SK-N-MC (cell line): ENCODE measurements around the gene PKNOX2.

Source experiments
- EZH2 ChIP-seq: fragments of 200-600 bp; sonication (generic); IDR thresholded peaks from one replicate; pipeline ENCODE4 v1.6.1; 2017; ENCODE audit warnings: antibody characterized with exemption
- FOXP2 ChIP-seq: optimal IDR thresholded peaks from 2 replicates; pipeline ENCODE3; 2011; ENCODE audit warnings: mild to moderate bottlenecking, moderate library complexity; ENCODE audit not compliant: insufficient read depth; ENCODE audit errors: extremely low read length, control extremely low read depth
- POLR2AphosphoS5 ChIP-seq: IDR thresholded peaks from 2 replicates; pipeline ENCODE4 v1.6.1; 2012; ENCODE audit warnings: mild to moderate bottlenecking, low read depth, low read length, borderline replicate concordance

- TF ChIP-seq EZH2 (no peak), POLR2AphosphoS5 (no peak), FOXP2 (no peak)
These were observed 24.3 kb upstream of the PKNOX2 start for GRCh38 chr11:125140233-125140632.
